Activated CD8-positive, alpha-beta T cell treated with anti-CD3 and anti-CD28 coated beads for 36 hours (primary cell): ENCODE data around the gene IRX5. TPM values are rescaled to one million over a fixed set of nuclear protein-coding genes. Genes with fewer than 3 reads are reported as not detected.

Source experiments
- ATAC-seq: fragments of 200-7000 bp; cut with Tn5 transposase; one replicate; pipeline ENCODE4 v1.10.0; 2021; ENCODE audit warnings: mild to moderate bottlenecking, moderate library complexity
- CTCF ChIA-PET: fragments of 350-600 bp; sonication (Branson Sonifier 250); formaldehyde crosslinking; loops from one replicate; lab custom pipeline; 2021; ENCODE audit warnings: antibody characterized with exemption; lab: Charles Lee
- POLR2A ChIA-PET: fragments of 350-600 bp; sonication (Branson Sonifier 250); formaldehyde crosslinking; loops from one replicate; lab custom pipeline; 2021; ENCODE audit warnings: antibody characterized with exemption; lab: Charles Lee
- DNase-seq: peaks from one replicate; pipeline ENCODE4 v3.0.0-alpha.2; 2020
- H3K27ac Mint-ChIP-seq: one replicate; pipeline ENCODE4 v1.8.0; 2021; ENCODE audit warnings: mild to moderate bottlenecking, mixed read lengths
- H3K27me3 Mint-ChIP-seq: one replicate; pipeline ENCODE4 v1.8.0; 2021; ENCODE audit warnings: mixed read lengths
- H3K36me3 Mint-ChIP-seq: one replicate; pipeline ENCODE4 v1.8.0; 2021; ENCODE audit warnings: low read depth, mixed read lengths
- H3K4me1 Mint-ChIP-seq: one replicate; pipeline ENCODE4 v1.8.0; 2021; ENCODE audit warnings: low read depth, mixed read lengths
- H3K4me3 Mint-ChIP-seq: one replicate; pipeline ENCODE4 v1.8.0; 2021; ENCODE audit warnings: mild to moderate bottlenecking, moderate library complexity, mixed read lengths
- H3K9me3 Mint-ChIP-seq: one replicate; pipeline ENCODE4 v1.8.0; 2021; ENCODE audit warnings: mixed read lengths
- CTCF ChIP-seq: fragments of 200-600 bp; IDR thresholded peaks from one replicate; pipeline ENCODE4 v1.8.0; 2022; ENCODE audit warnings: antibody characterized with exemption, mild to moderate bottlenecking
- intact Hi-C: fragments of 100-400 bp; cut with micrococcal nuclease; formaldehyde crosslinking; loops from one replicate; pipeline ENCODE4 v1.10.0; 2022
- total RNA-seq, 2 experiments: library from RNA; stranded (reverse); gene quantifications; one replicate each; pipeline ENCODE4 v1.2.3, GENCODE V29; 2021

The IRX5 gene
- total RNA-seq, 2 experiments from 2014 or later = 0.14 to 0.34 TPM

GRCh38 chr16:54929090-54930004 is 1.3 kb upstream of the IRX5 start:
- ChIA-PET CTCF (no interaction called here), POLR2A (no interaction called here)
- peak overlapping the region; percentile 70 for H3K27ac Mint-ChIP-seq
- H3K4me3 Mint-ChIP-seq = peak overlapping the region; percentile 69
- intact Hi-C loops = no loop called here
- ATAC-seq (peak; percentile 96), DNase-seq (peak; percentile 99)
- no peaks in the 10 kb centered on the region for H3K9me3 Mint-ChIP-seq
- peaks cover 58% of the 10 kb centered on the region for H3K27me3 Mint-ChIP-seq
- H3K36me3 Mint-ChIP-seq = peaks cover 10% of the 10 kb centered on the region
- no peak for TF ChIP-seq CTCF
- peaks cover 31% of the 10 kb centered on the region for H3K4me1 Mint-ChIP-seq

GRCh38 chr16:54930869-54931119 is 129 bp downstream of the IRX5 start:
- CTCF ChIA-PET = interaction anchor here (1.4 kb wide), 1 partner anchor 1040 kb away, joined by 3 read pairs; no protein-coding TSS in a partner anchor
- Mint-ChIP-seq H3K4me1 (peaks cover 37% of the 10 kb centered on the region), H3K36me3 (peaks cover 10% of the 10 kb centered on the region), H3K9me3 (no peaks in the 10 kb centered on the region), H3K27ac (no peak overlapping the region), H3K27me3 (peaks cover 69% of the 10 kb centered on the region), H3K4me3 (peak overlapping the region; percentile 69)
- POLR2A ChIA-PET = no interaction called here
- no peak for DNase-seq
- no peak for TF ChIP-seq CTCF
- no peak for ATAC-seq
- intact Hi-C loops = no loop called here

DNA sequence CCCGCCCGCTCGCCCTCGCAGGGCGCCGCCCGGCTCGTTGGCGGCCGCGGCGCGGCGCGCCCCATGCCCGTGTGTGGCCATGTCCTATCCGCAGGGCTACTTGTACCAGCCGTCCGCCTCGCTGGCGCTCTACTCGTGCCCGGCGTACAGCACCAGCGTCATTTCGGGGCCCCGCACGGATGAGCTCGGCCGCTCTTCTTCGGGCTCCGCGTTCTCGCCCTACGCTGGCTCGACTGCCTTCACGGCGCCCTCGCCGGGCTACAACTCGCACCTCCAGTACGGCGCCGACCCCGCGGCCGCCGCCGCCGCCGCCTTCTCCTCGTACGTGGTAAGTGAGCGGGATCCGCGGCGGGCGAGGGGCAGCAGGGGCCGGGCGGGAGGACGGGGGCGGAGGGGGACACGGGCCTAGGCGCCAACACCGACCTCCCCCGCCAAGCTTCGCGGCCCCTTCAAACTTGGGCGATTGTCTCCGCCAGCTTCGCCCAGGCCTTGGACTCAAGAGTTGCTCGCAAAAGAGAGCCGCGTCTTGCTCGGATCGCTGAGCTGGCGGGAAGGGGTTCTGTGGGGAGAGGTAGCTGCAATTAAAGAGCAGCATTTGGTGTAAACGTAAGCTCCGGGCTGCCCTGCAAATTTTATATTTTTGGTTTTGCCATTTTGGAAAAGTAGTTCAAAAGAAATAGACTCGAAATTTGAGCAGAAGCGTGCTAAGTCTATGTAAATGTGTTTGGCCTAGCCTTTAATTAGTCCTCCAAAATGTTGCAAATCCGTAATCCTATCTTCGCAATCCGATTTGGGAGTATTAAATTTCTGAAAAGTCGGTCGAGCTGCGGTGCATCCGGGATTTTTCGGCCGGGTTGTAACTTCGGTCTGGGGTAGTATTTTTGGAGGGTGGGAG is 702 bp downstream of the IRX5 start:
- Mint-ChIP-seq H3K36me3 (peaks cover 10% of the 10 kb centered on the region), H3K4me1 (peaks cover 37% of the 10 kb centered on the region), H3K27ac (no peak overlapping the region), H3K4me3 (peak overlapping the region; percentile 24), H3K9me3 (no peaks in the 10 kb centered on the region), H3K27me3 (peaks cover 67% of the 10 kb centered on the region)
- intact Hi-C loops = no loop called here
- ChIA-PET CTCF (interaction anchor here (1.4 kb wide), 1 partner anchor 1040 kb away, joined by 3 read pairs; no protein-coding TSS in a partner anchor), POLR2A (no interaction called here)
- DNase-seq = peak; percentile 38
- TF ChIP-seq CTCF = no peak
- no peak for ATAC-seq

- DNase-seq (no peak), ATAC-seq (no peak)
- H3K36me3 Mint-ChIP-seq = peaks cover 10% of the 10 kb centered on the region
- no peaks in the 10 kb centered on the region for H3K9me3 Mint-ChIP-seq
- TF ChIP-seq CTCF = no peak
- CTCF ChIA-PET = interaction anchor here (1.4 kb wide), 1 partner anchor 1041 kb away, joined by 3 read pairs; no protein-coding TSS in a partner anchor
- H3K27me3 Mint-ChIP-seq = peaks cover 68% of the 10 kb centered on the region
- intact Hi-C loops = no loop called here
- H3K4me3 Mint-ChIP-seq = peak overlapping the region; percentile 23
- H3K27ac Mint-ChIP-seq = no peak overlapping the region
- H3K4me1 Mint-ChIP-seq = peaks cover 43% of the 10 kb centered on the region
- POLR2A ChIA-PET = no interaction called here
Observed at GRCh38 chr16:54932021-54932660, 1.5 kb downstream of the IRX5 start.
